ENCODE results near the gene DYNLT5.
"Not testable (repeated sequence)": the region's sequence is repeated elsewhere in the genome, so short reads cannot be mapped to it uniquely, and the experiment has no call there.

Gene DYNLT5

DNA sequence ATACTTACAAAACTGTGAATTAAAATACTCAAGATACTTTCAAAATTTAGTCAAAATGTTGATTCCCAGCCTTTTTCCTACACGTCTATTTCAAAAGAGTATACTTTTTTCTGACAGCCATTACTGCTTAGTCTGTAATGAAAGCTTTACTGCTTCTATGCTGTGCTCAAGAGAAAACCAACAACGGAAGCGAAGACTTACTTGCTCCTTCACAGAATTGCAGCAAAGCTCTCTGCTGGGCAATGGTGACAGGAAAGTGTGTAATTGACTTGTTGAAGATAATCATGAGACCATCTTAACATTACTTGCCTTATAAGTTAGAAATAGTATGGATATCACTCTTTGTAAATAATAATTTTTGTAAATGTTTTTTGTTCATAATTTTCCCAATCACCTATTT lies 1.7 kb upstream of the DYNLT5 start:
- DNase-seq, result peak in 3 of 4 experiments; percentile 25 to 46 (median 26)

DNA sequence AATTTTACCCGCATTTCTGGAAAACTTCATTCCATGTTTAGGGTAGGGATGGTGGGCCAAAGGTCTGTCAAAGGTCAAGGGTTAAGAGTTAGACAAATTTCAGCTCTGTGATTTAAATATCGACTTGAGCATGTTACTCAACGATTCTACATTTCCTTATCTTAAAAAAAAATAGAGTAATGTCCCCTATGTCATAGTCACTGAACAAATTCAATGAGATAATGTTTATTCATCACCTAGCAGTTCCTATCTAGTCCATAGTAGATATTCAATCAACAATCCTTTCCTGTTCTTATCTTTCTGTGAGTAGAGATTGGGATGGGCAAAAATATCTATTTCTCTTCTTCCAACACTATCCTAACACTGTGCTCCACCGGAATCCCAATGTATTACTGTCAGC lies 1.1 kb upstream of the DYNLT5 start:
- DNase-seq, result no peak

DNA sequence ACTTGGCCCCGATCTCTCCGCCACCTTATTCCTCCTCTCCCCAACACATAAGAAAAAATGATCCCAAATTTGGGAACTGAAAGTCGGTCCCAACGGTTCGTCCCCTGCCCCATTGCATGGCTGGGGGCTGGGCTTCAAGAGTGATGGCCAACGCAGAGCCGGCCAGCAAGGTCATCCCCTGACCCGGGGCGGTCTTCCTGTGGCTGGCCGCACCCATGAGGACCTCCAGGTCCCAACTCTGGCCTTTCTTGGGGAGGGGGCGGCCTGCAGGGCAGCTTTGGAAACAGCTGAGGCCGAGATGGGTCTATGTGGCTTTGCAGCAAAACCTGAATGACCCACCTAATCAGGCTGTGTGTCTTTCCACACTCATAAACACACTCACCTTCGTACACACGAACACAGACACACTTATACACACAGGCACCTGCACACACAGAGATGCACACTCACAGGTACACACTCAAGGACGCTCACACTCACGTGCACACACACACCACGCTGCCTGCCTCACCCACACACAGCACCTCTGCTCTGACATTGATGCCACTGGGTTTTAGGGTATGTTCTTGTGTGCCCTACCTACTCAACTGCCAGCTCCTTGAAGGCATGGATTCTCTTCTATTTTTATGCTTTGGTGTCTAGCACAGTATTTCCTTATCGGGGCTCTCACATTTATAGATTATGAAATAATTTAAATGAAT lies 562 bp downstream of the DYNLT5 start:
- DNase-seq, result peak in 3 of 4 experiments; percentile 27 to 33 (median 31)

DNA sequence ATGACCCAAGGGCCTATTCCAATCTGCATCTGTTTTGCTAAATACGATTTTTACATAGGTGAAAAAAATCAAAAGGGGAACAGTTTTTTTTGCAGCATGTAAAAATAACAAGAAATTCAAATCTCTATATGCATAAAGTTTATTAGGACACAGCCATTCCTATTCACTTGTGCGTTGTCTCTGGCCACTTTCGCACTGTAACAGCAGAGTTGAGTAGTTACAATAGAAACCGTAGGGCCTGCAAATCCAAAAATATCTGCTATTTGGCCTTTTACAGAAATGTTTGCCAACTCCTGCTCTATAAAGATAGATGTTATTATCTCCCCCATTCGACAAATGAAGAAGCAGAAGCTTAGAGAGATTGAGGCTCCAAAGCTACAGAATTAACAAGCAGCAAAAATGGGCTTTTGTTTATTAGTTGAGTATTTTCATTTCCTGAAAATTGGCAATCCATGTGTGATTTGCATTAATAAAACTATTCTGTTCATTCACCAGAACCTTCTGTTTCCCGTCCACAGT lies 5.5 kb downstream of the DYNLT5 start:
- DNase-seq, result no peak

DNA sequence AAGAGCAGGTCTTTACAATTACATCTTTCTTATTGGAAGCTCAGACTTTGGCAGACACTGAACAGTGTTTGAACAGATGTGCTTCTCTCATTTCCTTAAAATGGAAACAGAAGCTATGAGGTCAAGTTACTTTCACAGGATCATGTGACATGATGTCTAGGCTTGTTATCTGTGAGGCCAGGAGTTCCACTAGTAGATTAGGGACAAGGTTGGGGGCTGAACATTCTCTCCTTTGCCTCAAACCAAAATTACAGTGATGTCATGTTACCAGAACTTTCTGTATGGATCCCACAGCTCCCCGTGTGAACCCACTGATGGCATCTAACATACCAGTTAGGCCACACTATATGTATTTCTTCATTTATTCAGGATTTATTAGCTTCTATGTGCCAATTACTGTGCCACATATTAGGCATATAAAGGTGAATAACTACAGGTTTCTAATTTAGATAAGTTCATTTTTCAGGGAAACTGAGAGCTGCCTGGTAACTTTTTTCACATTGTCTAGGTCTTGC lies 6.0 kb downstream of the DYNLT5 start:
- peak in 3 of 4 experiments; percentile 19 to 58 (median 53) for DNase-seq

DNA sequence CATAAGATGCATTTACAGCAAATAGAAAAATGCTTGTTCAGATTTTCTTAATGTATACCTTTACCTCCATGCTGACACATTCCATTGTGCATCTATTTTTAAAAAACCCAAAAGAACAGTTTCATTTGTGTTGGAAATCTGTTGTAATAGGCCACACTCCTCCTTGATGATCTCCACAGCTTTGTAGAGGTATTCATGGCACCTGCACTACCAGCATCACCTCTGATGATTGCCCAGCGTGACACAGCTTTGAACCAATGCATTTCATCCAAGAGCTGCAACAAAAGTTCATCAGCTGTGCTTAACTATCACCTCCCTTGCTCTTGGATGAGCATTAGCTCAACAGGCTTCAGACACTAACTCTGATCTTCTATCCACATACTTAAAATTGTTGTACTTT lies 8.2 kb downstream of the DYNLT5 start:
- DNase-seq, result no peak

DNA sequence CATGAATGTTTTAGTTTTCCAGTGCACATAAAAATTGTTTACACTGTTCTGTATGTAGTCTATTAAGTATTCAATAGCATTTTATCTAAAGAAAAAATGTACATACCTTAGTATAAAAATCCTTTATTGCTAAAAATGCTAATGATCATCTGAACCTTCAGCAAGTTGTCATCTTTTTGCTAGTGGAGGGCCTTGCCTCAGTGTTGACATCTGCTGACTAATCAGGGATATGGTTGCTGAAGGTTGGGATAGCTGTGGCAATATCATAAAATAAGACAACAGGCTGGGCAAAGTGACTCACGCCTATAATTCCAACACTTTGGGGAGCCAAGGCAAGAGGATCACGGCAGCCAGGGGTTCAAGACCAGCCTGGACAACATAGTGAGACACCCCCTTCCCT lies 9.0 kb downstream of the DYNLT5 start:
- peak; percentile 45 to 75 (median 62) for DNase-seq

DNA sequence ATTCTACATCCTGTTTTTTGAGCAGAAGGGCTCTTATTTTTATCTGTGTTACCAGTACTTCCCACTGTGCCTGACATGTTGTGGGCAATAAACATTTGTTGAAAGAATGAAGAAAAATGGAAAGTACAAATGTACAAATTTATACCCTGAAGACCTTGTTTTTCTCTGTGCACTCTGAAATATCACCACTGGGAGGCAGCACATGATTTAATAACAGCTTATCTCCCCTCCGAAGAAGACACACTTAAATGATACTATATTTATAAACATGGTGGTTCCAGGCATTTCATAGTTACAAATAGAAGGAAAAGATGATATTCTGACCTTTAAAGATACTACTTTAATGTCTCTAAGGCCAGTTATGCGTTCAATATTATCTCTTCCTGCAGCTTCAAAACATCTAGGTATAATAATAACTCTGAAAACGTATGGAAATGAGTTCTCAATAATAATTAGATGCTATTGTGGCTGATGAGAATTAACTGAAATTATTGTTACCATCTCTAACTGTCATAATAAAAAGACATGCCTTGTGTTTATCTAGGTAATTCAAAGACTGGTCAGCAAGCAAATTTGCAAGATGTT lies 12.8 kb downstream of the DYNLT5 start:
- DNase-seq, result peak; percentile 59 to 68 (median 64)

DNA sequence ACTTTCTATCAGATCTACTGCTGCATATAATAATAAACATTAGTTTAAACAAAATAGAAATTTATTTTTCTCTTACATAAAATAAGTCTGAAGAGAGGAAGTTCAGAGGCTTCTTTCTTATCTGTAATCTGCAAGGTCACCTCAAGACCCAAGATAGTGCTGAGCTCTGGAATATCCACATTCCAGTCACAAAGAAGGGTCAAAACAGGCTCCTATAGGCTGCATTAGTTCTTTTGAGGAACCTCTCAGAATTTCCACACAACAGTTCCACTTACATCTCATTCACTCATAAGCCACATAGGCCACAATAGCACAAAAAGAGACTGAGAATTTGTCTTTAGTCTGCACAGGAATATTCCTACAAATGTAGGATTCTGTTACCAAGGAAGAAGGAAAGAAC lies 15.4 kb downstream of the DYNLT5 start:
- DNase-seq, result peak in 3 of 4 experiments; percentile 33 to 60 (median 56)

DNA sequence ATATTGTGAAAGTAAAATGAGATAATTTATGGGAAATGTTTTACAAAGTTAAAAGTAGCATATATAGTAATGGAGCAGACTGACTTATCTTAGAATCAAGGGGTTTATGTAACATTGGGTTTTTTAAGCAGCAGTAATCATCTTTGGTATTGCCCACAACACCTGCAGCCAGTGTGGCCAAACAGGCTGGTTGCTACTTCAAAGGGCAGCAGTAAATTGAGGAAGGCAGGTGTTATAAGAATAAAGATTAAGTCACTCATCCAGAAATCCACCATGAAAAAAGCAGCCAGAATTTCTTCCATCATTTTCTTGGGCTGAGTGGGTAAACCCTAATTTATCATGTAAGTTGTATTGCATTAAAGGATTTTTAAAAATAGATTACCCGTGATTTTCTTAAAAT lies 16.7 kb downstream of the DYNLT5 start:
- no peak for DNase-seq

DNA sequence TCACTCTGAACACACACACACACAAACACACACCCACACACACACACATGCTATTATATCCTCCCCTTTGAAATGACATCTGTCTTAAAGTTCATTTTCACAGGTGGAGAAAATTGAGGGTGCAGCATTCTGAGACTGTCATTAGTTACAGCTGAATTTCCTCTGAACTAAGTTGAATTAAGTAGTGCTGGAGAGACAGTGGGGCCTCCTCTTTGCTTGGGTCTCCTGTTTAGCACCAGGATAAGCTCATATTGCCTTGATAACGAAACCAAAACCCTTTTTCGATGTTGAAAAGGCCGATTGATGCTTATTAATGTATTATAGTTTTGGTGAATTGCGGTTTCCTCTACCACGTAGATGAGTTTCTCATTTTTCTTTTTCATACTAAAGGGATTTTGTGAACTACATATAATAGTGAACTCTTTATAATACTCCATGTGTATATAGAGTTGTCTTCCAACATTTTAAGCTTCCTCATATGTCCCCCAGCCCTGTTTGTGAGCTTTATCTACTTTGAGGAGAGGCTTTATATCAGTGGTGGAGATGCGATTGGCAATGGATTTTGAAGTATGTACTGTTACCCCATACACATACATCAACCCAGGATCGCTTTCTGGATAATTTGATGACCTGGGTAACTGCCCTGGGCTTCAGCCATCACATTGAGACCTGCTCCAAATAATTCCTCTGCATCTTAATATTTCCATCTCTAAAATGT lies 17.4 kb downstream of the DYNLT5 start:
- DNase-seq, result no peak

DNA sequence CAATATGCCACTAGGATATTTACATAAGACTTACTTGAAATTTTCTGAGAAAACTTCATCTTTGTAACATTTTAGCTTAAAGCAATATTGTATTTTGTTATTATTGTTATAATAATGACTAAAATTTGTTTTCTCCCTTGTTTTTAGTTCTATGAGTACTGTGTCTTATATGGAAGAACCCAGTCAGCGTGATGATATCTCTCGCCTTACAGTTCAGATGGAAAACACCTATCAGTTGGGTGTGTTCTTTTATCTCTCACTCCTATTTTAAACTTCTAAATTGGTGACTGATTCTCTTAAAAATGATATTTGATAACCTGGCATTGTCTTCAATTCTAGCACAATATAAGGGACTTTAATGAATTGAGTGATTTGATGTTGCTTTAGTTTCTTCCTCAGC lies 18.0 kb downstream of the DYNLT5 start:
- DNase-seq, result no peak

DNA sequence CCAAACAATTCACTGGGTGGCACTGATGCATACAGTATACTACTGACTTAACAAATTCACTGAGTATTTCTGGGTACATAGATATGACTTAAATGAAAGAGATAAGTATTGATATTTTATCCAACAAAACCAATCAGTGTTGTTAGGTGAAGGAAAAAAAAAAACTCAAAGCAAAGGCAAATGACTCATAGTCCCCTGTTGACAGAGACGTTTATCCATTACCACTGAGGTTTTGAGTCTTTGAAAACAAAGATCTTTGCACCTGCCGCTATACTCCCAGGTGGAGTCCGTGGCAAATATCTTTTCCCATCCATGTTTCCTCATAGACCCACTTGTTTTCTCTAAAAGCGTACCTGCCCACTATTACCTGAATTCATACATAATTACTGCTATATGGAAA lies 18.4 kb downstream of the DYNLT5 start:
- DNase-seq, result no peak

DNA sequence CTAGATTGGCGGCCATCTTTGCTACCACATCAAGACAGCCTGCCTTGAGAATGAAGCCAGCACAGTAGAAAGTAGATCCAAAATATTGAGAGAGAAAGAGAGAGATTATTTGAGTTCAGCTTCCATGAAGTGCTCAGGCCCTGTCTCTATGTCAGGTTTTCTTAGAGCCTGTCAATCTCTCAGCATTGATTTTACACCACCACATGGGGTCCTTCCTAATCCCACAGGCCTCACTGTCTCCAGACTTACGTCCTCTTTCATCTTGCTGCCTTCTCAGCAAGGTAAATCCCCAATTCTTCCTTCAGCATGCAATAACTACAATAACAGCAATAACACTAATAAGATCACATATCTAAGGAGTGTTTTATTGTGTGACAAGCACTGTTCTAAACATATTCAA lies 21.0 kb downstream of the DYNLT5 start:
- DNase-seq, result no peak

DNA sequence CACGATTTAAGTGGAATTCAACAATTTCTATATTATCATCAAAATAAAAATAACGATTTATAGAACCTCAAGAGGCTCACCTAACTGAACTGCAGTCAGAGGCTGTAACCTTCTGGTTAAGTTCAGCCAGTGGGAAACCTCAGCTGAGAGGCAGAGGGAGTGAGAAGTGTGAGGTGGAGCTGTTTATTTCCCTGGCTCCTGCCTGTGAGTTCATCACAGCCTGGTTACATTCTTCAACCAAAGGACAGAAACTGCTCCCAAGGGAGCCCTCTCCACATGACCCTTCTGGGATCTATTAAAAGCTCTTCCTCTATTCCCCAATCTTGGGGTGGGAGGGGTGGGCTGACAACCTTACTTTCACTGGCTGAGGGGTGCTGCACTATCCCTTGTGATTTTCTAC lies 22.2 kb downstream of the DYNLT5 start:
- DNase-seq, result peak in 2 of 4 experiments; percentile 11 to 12

DNA sequence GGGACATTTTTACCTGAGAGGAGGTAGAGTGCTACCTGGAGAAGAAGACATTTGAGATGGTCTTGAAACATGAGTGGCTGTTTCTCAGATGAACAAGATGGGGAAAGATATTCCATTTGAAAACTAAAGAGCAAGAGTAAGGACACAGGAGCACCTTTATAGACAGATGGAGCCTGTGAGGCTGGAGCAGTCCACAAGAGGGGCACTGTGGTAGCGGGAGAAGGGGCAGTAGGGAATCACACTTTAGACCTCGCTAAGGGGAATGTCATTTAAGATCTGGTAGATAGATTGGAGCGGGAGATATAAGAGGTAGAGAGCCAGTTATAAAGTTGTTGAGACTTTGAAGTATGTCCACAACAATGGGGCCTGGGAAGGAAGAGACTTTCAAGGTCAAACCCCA lies 23.4 kb downstream of the DYNLT5 start:
- no peak for DNase-seq

DNA sequence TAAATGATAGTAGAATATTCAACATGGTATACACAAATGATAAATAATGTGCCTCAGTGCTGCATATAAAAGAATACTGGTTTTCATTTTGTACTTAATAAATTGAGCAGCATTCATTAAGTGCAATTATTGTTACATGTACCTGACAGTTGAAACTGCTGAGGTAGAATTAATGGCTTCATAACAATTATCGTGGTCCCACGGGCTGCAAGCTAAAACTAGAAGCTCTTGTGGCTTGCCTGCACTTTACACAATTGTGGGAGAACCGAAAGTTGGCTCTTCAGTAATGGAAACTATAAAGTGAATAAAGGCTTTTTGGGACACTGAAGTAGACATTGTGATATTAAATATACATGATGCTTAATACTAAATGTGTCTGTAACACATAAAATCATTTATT lies 25.6 kb downstream of the DYNLT5 start:
- no peak for DNase-seq

DNA sequence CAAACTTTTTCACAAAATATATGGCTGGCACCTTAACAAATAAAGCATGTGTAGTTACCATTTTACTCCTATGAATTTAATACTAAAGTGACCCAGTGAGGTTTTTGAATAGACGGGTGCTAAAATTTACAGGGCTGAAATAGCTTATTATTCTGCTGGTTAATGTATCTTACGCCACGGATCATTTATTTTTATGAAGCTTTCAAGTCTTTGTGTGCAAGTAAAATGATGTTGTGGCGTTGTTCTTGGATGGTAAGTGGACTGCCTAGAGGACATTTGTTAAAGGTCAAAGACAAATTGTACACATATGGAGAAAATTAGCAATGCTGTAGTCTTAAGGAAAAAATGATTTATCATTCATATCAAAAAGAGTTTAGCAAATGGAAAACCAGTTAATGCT lies 26.0 kb downstream of the DYNLT5 start:
- DNase-seq, result no peak

DNA sequence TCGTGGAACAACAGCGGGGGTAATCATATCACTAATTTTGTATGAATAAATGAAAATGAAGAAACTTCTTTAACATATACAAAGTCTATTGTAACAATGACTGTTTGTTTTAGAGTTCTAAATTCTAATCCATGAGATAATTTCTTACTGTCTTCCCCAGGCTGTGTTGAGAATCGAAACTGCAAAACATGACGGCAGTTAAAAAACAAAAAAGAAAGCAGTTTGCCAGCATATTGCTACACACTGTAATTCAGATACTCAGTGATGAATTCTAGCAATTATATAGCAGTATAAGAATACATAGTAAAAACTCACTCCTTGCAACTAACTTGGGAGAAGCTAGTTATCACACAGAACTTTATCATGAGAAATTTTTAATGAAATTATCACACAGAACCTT lies 26.7 kb downstream of the DYNLT5 start:
- no peak for DNase-seq

DNA sequence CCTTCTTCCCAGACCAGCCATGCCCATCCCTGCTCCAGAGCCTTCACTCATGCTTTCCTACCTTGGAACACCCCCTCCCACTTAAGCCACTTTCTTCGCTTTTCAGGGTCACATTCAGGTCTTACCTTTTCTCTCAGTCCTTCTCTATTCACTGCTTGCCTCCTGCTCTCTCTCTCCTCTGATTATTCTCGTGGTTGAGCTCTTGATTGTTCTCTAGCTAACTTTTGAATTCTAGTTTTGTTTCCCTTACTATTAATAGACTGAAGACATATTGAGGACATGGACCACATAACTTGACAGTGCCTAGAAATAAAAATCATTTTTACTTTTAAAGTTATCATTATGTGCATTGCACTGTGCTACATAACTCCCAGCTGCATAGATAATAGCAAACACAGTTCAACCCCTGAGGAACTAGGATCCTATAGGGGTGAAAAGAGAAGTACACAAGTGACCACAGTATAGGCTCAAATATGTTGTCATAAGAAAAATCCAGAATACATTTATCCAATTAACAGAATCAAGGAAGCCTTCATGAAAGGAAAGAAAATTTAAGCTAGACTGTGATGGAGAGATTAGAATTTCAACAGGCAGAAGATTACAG lies 27.3 kb downstream of the DYNLT5 start:
- no peak for DNase-seq

DNA sequence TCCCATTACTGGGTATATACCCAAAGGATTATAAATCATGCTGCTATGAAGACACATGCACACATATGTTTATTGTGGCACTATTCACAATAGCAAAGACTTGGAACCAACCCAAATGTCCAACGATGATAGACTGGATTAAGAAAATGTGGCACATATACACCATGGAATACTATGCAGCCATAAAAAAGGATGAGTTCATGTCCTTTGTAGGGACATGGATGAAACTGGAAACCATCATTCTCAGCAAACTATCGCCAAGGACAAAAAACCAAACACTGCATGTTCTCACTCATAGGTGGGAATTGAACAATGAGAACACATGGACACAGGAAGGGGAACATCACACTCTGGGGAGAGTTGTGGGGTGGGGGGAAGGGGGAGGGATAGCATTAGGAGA lies 33.5 kb downstream of the DYNLT5 start:
- not testable (repeated sequence) for DNase-seq

DNA sequence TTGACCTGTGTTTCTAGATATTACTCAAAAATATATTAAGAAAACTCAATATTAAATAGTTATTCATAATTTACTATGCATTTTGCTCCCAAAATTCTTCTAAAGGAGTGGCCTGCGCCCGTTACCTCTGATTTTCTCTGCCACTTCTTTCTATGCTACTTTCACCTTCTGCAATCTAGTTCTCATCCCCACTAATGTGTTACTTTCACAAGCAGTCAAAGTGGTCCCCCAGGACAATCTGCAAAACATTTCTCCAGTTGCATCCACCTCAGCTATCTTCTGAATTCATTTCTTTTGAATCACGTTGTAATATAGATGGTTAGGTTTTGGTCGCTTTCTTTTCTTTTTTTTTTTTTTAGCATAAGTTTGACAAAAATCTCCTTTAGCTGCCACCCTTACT lies 35.4 kb downstream of the DYNLT5 start:
- DNase-seq, result no peak

Measured in suppressor macrophage (primary cell).